Measurements from ENCODE around the gene ANAPC2.

- TF ChIP-seq CTCF (conservative IDR thresholded peaks at IDR 0.05) (no peak), EZH2 (IDR thresholded peaks at IDR 0.05; ENCODE audit: low read depth) (no peak)
These were observed 974 bp downstream of the ANAPC2 start for GRCh38 chr9:137187386-137187785.

Measured in PC-9 (cell line).